NCI-H1930 (cell line): ENCODE measurements around the gene MUC5AC.
"Not testable (repeated sequence)": the region's sequence is repeated elsewhere in the genome, so short reads cannot be mapped to it uniquely, and the experiment has no call there.

Experiments
- DNase-seq, 2 experiments: peaks; one replicate each; lab custom pipeline; 2025; lab: John Stamatoyannopoulos, UW

The MUC5AC gene

DNA sequence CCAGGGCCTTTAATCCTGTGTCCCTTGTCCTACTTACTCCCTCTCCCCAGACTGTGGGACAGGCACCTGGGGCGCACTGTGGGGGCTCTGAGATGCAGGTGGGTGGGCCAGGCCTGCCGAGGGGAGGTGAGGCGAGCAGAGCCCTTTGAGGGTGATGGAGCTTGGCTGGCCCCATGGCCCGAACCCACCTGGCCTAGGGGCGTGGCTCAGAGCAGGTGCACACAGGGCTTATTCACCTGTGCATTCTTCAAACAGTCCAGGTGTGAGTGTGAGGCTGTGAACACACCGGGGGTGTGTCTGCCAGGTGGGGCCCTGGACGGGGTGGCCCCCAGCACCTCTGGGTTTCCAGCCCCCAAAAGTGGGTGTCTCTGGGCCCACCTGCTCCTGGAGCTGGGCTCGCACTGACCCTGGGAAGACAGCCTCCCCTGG is 9.0 kb upstream of the MUC5AC start:
- DNase-seq, result no peak

DNA sequence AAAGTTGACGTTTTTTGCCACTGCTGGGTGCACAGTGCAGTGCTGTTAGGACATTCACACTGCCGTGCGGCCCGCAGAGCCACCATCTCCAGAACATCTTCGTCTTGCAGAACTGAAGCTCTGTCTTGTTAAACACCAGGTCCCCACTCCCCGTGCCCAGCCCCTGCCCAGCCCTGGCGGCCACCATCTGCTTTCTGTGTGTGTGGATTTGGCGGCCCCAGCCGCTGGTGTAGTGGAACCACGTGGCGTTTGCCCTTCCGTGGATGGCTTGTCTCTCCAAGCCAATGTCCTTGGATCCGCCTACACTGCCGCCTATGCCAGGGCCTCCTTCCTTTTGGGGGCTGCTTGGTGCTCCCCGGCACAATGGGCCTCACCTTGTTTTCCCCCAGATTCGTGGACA is 8.2 kb upstream of the MUC5AC start:
- no peak for DNase-seq

GRCh38 chr11:1150116-1150515 is 7.6 kb upstream of the MUC5AC start:
- no peak for DNase-seq

GRCh38 chr11:1150769-1151365 is 6.9 kb upstream of the MUC5AC start:
- DNase-seq, result no peak

GRCh38 chr11:1151366-1152315 is 6.1 kb upstream of the MUC5AC start:
- no peak for DNase-seq

DNA sequence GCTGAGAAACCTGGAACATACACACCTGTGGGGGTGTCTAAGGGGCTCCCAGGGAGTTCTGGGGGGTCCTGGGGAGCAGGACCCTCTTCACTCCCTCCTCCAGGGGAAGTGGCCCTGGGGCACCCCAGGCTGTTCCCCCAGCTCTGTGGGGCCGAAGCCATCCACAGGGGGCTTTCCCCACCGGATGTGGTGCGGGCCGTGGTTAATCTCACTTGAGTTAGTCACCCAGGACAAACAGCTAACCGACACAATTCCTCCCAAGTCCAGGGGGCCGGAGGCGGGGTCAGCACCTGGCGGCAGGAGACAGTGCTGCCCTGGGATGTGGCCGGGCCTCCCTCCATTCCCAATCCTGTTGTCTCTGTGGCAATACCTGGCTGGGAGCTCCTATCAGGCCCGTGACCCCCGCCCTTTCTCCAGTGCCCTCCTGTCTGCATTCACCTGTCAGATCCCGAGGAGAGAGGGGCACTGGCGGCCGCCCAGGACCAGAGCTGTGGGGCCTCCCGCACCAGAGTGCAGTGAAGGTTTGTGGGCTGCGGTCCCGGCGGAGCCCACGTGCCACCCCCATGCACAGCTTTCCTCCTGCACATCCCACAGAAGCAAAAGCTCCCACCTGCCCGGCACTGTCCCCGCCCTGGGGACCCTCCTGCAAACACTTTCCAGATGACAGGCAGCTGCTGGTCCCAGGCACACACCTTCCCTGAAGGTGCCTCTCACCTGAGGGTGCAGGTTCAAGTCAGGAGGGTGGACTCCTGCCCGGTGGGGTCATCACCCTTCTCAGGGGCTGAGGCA is 5.2 kb upstream of the MUC5AC start:
- DNase-seq, result no peak

- no peak for DNase-seq
Observed at GRCh38 chr11:1153105-1153950, 4.4 kb upstream of the MUC5AC start.

GRCh38 chr11:1153951-1154493 is 3.7 kb upstream of the MUC5AC start:
- DNase-seq, result no peak

GRCh38 chr11:1154656-1155055 is 3.1 kb upstream of the MUC5AC start:
- DNase-seq, result not testable (repeated sequence)

DNA sequence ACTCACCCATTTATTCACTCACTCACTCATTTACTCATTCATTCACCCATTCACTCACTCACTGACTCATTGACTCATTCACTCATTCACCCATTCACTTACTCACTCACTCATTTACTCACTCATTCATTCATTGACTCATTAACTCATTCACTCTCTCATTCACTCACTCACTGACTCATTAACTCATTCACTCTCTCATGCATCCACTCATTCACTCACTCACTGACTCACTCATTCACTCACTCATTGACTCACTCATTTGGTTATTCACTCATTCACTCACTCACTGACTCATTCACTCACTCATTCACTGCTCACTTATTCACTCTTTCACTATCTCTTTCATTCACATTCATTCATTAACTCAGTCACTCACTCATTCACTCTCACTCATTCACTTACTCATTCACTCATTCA is 2.5 kb upstream of the MUC5AC start:
- DNase-seq, result no peak

DNA sequence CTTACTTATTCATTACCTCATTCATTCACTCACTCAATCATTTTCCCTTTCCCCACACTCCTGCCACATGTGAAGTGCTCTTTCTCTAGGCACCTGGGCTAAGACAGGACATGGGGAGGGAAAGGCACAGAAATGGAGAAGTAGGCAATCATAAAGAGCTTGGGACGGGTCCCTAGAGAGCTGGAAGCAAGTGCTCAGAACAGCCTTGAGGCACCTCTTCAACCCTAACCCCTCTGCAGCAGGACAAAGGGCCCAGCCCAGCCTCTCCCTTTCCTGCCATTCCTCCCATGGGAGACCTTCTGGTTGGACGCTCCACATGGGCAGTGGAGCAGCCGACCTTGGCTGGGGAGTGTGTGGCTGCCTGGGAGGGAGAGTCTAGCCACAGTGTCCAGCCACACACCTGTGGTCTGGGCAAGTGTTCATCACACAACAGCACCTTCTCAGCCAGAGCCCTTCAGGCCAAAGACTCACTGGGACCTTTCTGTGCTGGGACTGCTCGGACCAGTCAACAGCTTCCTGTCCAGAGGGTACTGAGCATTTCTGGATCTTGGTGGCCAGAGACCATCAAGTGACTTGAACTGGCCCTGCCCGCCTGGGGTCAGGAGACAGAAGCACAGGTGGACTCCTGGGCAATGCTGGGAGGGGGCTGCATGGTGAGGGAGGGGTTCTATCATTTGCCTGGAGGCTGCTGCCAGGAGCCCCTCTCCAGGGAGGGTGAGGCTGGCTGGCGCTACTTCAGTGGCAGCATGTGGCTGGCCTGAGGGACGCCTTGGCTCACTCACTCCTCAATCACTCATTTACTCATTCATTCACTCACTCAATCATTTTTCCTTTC is 1.0 kb upstream of the MUC5AC start:
- no peak for DNase-seq

DNA sequence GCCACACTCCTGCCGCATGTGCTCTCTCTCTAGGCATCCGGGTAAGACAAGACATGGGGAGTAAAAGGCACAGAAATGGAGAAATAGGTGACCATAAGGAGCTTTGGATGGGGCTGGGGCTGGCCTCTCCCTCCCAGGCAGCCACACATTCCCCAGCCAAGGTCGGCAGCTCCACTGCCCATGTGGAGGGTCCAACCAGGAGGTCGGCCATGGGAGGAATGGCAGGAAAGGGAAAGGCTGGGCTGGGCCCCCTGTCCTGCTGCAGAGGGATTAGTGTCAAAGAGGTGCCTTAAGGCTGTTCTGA is 460 bp upstream of the MUC5AC start:
- DNase-seq, result no peak

DNA sequence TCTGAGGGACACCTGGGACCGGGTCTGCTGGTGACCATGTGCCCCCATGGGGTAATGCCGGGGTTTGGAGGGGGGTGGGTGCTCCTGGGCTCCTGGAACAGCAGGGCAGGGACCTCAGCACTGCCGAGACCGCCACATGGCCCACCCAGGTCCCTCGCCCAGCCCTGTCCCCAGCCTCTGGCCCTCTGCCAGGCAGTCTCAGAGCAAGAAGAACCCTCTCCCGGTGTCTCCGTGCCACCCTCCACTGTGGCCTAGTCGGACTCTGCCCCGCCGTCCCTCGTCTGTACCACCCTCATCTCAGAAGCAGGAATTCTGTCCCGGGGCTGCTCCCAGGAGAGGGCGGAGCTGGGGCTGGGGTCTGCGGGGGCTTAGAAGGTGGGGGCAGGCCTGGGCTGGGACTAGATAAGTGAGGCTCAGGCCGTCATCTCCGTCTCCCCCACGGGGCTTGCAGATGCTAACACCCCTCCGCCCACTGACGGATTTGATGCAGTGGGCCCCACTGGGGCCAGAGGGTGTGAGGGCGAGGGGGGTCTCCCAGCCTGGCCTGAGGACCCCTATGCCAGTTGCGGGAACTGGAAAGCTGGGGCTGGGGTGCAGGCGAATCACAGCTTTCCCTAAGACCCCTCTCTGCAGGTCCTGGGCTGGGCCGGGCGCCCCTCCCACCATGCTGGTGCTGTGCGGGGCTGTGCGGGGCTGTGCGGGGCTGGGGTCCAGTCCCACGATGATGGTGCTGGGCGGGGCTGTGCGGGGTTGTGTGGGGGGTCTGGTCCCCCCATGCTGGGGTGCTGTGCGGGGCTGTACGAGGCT is 1.1 kb downstream of the MUC5AC start:
- DNase-seq, result no peak

GRCh38 chr11:1159488-1160220 is 1.9 kb downstream of the MUC5AC start:
- not testable (repeated sequence) for DNase-seq

DNA sequence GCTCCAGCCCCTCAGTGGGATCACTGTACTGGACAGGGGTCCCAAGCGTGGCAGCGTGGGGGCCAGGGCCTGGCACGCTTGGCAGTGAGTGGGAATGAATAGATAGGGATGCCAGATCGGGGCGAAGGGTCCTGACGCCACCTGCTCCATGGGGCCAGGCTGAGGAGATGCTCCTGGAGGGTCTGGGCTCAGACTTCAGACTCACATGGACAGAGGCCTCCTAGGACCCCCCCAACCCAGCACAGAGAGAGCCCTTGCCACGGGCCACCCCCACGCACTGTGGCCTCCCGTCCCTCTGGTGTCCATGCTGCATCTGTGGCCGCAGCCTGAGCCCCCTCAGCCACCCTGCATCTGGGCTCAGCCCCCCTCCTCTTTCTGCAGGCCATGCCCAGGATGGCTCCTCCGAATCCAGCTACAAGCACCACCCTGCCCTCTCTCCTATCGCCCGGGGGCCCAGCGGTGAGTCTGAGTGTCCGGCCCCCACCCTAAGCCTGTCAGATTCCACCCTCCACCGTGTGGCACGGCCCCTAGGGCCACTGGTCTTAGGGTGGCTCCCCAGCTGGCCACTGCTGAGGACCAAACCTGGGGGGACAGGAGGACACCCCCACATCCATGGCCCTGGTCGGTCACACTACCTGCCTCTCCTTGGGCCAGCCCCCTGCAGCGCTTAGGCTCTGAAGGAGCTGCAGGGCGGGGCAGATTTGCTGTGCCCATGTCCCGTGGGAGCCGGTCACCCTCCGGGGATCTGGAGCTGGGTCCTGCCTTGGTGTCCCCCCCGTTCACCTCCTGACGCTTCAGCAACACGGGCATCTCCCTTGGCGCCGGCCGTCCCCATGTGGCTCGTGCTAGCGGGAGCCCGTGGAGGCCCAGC is 2.7 kb downstream of the MUC5AC start:
- no peak for DNase-seq

DNA sequence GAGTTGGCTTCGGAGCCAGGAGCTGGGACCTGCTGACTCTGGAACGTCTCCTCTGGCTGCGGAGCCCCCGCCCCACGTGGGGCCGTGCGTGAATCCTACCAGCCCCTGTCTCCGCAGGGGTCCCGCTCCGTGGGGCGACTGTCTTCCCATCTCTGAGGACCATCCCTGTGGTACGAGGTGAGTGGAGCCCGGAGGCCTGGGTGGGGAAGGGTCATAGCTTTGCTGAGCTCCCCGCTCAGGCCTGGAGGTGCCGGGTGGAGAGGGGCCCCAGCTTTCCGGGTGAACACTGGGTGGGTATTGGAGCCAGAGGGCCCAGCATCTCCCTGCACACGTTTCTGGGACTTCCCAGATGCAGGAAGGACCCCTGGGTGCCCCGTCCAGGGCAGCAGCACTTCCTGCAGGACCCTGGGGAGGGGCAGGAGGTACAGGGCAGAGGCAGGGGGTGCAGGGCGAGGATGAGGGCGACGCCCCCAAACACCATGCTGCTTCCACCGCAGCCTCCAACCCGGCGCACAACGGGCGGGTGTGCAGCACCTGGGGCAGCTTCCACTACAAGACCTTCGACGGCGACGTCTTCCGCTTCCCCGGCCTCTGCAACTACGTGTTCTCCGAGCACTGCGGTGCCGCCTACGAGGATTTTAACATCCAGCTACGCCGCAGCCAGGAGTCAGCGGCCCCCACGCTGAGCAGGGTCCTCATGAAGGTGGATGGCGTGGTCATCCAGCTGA is 3.8 kb downstream of the MUC5AC start:
- DNase-seq, result no peak

DNA sequence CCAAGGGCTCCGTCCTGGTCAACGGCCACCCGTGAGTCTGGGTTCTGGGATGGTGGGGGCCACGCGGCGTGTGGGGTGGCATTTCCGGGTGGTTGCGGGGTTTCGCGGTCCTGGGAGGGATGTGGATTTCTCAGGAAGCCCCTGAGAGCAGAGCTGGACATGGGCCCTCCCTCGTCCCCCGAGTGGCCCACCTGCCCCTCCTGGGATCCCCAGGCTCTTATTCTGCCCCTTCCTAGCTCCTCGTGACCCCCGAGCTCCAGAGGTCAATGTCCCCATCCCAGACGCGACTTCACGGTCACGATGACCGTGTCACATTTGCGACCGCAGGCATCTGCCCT is 4.4 kb downstream of the MUC5AC start:
- DNase-seq, result no peak
